Measurements from ENCODE around the gene ASB1. TPM values are rescaled to one million over a fixed set of nuclear protein-coding genes. Genes with fewer than 3 reads are reported as not detected.
A peak's percentile ranks its signal among the peaks of the same experiment; 100 is the strongest.

Gene ASB1
- polyA plus RNA-seq, 1 donor from 2014 or later, result 30.1 TPM

GRCh38 chr2:238456970-238457926, 30.5 kb downstream of the ASB1 start:
- no peaks in the 10 kb centered on the region for H3K4me1 Mint-ChIP-seq
- no peaks in the 10 kb centered on the region for H3K27me3 Mint-ChIP-seq
- peaks cover 4% of the 10 kb centered on the region for H3K36me3 Mint-ChIP-seq
- peaks cover 2 to 15% (median 5%) of the 10 kb centered on the region in 3 donors for H3K9me3 Mint-ChIP-seq
- H3K27ac Mint-ChIP-seq, result no peak overlapping the region
- H3K4me3 Mint-ChIP-seq, result no peak overlapping the region

GRCh38 chr2:238457927-238458324, 31.2 kb downstream of the ASB1 start:
- no peaks in the 10 kb centered on the region for H3K36me3 Mint-ChIP-seq
- H3K27ac Mint-ChIP-seq, result no peak overlapping the region
- H3K27me3 Mint-ChIP-seq, result no peaks in the 10 kb centered on the region
- no peak overlapping the region for H3K4me3 Mint-ChIP-seq
- peaks cover 2 to 15% (median 5%) of the 10 kb centered on the region in 3 donors for H3K9me3 Mint-ChIP-seq
- H3K4me1 Mint-ChIP-seq, result peaks cover 0 to 1% (median under 1%) of the 10 kb centered on the region in 3 donors

- Mint-ChIP-seq H3K27ac (no peak overlapping the region), H3K9me3 (peaks cover 2 to 15% (median 5%) of the 10 kb centered on the region in 3 donors), H3K4me1 (peaks cover 2 to 6% (median 4%) of the 10 kb centered on the region in 3 donors), H3K27me3 (no peaks in the 10 kb centered on the region), H3K36me3 (no peaks in the 10 kb centered on the region), H3K4me3 (no peak overlapping the region)
Observed at GRCh38 chr2:238458651-238459050, 31.9 kb downstream of the ASB1 start.

- Mint-ChIP-seq H3K36me3 (no peaks in the 10 kb centered on the region), H3K4me3 (no peak overlapping the region), H3K27me3 (no peaks in the 10 kb centered on the region), H3K9me3 (peaks cover 2 to 15% (median 5%) of the 10 kb centered on the region in 3 donors), H3K4me1 (peaks cover 2 to 6% (median 4%) of the 10 kb centered on the region in 3 donors), H3K27ac (no peak overlapping the region)
Observed at GRCh38 chr2:238459081-238459629, 32.4 kb downstream of the ASB1 start.

GRCh38 chr2:238461051-238461450, 34.3 kb downstream of the ASB1 start:
- H3K4me1 Mint-ChIP-seq, result peaks cover 2 to 6% (median 4%) of the 10 kb centered on the region in 3 donors
- H3K9me3 Mint-ChIP-seq, result peaks cover 0 to 10% (median 4%) of the 10 kb centered on the region in 3 donors
- no peak overlapping the region for H3K27ac Mint-ChIP-seq
- no peak overlapping the region for H3K4me3 Mint-ChIP-seq
- peaks cover 3% of the 10 kb centered on the region for H3K36me3 Mint-ChIP-seq
- no peaks in the 10 kb centered on the region for H3K27me3 Mint-ChIP-seq

GRCh38 chr2:238461491-238461890, 34.8 kb downstream of the ASB1 start:
- Mint-ChIP-seq H3K4me3 (no peak overlapping the region), H3K4me1 (peaks cover 4 to 6% (median 4%) of the 10 kb centered on the region in 3 donors), H3K36me3 (peaks cover 3% of the 10 kb centered on the region), H3K27me3 (no peaks in the 10 kb centered on the region), H3K27ac (no peak overlapping the region), H3K9me3 (peaks cover 0 to 6% (median 2%) of the 10 kb centered on the region in 3 donors)

GRCh38 chr2:238461916-238462315, 35.2 kb downstream of the ASB1 start:
- no peak overlapping the region for H3K4me3 Mint-ChIP-seq
- no peaks in the 10 kb centered on the region for H3K27me3 Mint-ChIP-seq
- H3K9me3 Mint-ChIP-seq, result peaks cover 0 to 2% (median 0%) of the 10 kb centered on the region in 3 donors
- peaks cover 4 to 6% (median 4%) of the 10 kb centered on the region in 3 donors for H3K4me1 Mint-ChIP-seq
- H3K36me3 Mint-ChIP-seq, result peaks cover 3% of the 10 kb centered on the region
- H3K27ac Mint-ChIP-seq, result no peak overlapping the region

GRCh38 chr2:238462782-238463396, 36.2 kb downstream of the ASB1 start:
- Mint-ChIP-seq H3K4me3 (no peak overlapping the region), H3K9me3 (no peaks in the 10 kb centered on the region), H3K36me3 (peaks cover 3% of the 10 kb centered on the region), H3K27ac (no peak overlapping the region), H3K27me3 (no peaks in the 10 kb centered on the region), H3K4me1 (peaks cover 4 to 6% (median 4%) of the 10 kb centered on the region in 3 donors)

GRCh38 chr2:238464389-238464788, 37.7 kb downstream of the ASB1 start:
- Mint-ChIP-seq H3K4me3 (no peak overlapping the region), H3K27me3 (peaks cover 2% of the 10 kb centered on the region), H3K4me1 (peaks cover 4 to 6% (median 4%) of the 10 kb centered on the region in 3 donors), H3K27ac (no peak overlapping the region), H3K9me3 (peaks cover 5 to 10% (median 6%) of the 10 kb centered on the region in 3 donors), H3K36me3 (peaks cover 6% of the 10 kb centered on the region)

GRCh38 chr2:238465487-238466242, 38.9 kb downstream of the ASB1 start:
- H3K27ac Mint-ChIP-seq, result no peak overlapping the region
- H3K9me3 Mint-ChIP-seq, result peaks cover 8 to 10% (median 9%) of the 10 kb centered on the region in 3 donors
- H3K36me3 Mint-ChIP-seq, result peaks cover 6% of the 10 kb centered on the region
- no peak overlapping the region for H3K4me3 Mint-ChIP-seq
- H3K27me3 Mint-ChIP-seq, result peaks cover 2% of the 10 kb centered on the region
- peaks cover 4 to 6% (median 4%) of the 10 kb centered on the region in 3 donors for H3K4me1 Mint-ChIP-seq

- Mint-ChIP-seq H3K36me3 (peaks cover 7% of the 10 kb centered on the region), H3K4me1 (peaks cover 4 to 6% (median 4%) of the 10 kb centered on the region in 3 donors), H3K9me3 (peaks cover 8 to 12% (median 11%) of the 10 kb centered on the region in 3 donors), H3K27ac (no peak overlapping the region), H3K27me3 (peaks cover 2% of the 10 kb centered on the region), H3K4me3 (peak overlapping the region in 1 of 4 donors; percentile 12)
Observed at GRCh38 chr2:238466243-238466756, 39.6 kb downstream of the ASB1 start.

GRCh38 chr2:238467062-238467461, 40.3 kb downstream of the ASB1 start:
- Mint-ChIP-seq H3K9me3 (peaks cover 8 to 14% (median 12%) of the 10 kb centered on the region in 3 donors), H3K27ac (no peak overlapping the region), H3K4me3 (no peak overlapping the region), H3K4me1 (peaks cover 4 to 6% (median 4%) of the 10 kb centered on the region in 3 donors), H3K36me3 (peaks cover 8% of the 10 kb centered on the region), H3K27me3 (peaks cover 2% of the 10 kb centered on the region)

- peaks cover 10% of the 10 kb centered on the region for H3K36me3 Mint-ChIP-seq
- H3K27me3 Mint-ChIP-seq, result peaks cover 2% of the 10 kb centered on the region
- no peak overlapping the region for H3K27ac Mint-ChIP-seq
- H3K4me1 Mint-ChIP-seq, result peaks cover 4 to 6% (median 4%) of the 10 kb centered on the region in 3 donors
- H3K9me3 Mint-ChIP-seq, result peaks cover 13 to 21% (median 13%) of the 10 kb centered on the region in 3 donors
- H3K4me3 Mint-ChIP-seq, result no peak overlapping the region
Observed at GRCh38 chr2:238467792-238468191, 41.1 kb downstream of the ASB1 start.

GRCh38 chr2:238469155-238469554, 42.4 kb downstream of the ASB1 start:
- peaks cover 4% of the 10 kb centered on the region for H3K27me3 Mint-ChIP-seq
- peaks cover 17 to 31% (median 22%) of the 10 kb centered on the region in 3 donors for H3K9me3 Mint-ChIP-seq
- H3K4me3 Mint-ChIP-seq, result no peak overlapping the region
- H3K27ac Mint-ChIP-seq, result no peak overlapping the region
- H3K36me3 Mint-ChIP-seq, result peaks cover 10% of the 10 kb centered on the region
- H3K4me1 Mint-ChIP-seq, result peaks cover 0 to 3% (median 0%) of the 10 kb centered on the region in 3 donors

All from IgD-negative memory B cell (primary cell).